Measurements from ENCODE around the gene FRMD3. TPM values are rescaled to one million over a fixed set of nuclear protein-coding genes. Genes with fewer than 3 reads are reported as not detected.

FRMD3 gene
- total RNA-seq, 1 donor from 2014 or later: 97.7 TPM

DNA sequence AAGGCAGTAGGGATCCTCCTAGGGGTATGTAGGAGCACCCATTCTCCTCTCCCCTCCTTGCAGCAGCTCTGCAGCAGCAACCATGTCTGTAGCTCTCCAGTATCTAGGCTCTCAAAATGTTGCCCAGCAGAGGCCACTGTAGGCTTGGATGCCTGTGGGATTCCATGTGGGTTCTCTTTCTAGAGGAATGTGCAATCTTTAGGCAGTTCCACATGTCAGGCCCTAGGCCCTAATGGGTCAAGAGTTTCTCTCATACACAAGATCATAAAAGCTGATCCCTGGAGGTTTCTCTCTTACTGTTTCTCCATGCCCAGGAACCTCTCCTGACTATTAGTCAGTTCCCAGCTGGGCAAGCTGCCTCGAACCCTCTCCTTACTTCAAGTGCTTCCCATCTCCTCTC lies 215.8 kb downstream of the FRMD3 start:
- DNase-seq: no peak
- intact Hi-C loops (cut with micrococcal nuclease): no loop called here
- ATAC-seq: no peak

DNA sequence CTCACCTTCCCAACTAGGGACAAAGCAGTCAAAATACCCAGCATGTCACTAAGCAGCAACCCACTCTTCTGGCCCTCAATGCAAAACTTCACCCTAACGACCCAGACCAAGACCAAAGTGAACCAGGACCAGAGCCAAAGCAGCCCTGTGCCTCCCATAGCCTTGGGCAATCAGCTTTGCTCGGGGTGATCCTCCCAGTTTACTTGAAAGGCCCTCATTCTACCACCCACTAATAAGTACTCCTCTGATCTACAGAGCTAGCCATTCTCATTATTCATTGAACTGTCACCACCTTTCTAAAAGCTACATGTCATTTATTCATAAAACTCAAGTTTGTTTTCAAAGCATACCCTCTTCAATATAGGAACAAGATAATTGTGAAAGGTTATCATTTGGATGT lies 221.0 kb downstream of the FRMD3 start:
- DNase-seq (no peak), ATAC-seq (no peak)
- intact Hi-C loops (cut with micrococcal nuclease): no loop called here

DNA sequence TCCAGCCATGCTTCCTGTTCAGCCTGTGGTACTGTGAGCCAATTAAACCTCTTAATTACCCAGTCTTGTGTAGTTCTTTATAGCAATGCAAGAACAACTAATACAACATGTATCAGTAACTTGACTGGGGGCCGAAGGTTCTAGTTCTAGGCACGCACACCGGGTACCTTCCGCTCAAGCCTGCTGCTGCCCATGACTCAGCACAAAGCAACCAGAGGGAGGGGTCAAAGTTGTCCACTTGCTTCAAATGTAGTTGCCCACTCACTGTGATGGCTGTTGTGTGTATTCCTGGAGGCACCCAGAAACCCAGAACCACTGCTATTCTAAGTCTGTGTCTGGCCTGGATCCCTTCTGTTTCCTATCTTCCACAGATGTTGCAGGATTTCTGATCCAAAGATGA lies 222.6 kb downstream of the FRMD3 start:
- no peak for ATAC-seq
- intact Hi-C loops (cut with micrococcal nuclease): no loop called here
- no peak for DNase-seq

DNA sequence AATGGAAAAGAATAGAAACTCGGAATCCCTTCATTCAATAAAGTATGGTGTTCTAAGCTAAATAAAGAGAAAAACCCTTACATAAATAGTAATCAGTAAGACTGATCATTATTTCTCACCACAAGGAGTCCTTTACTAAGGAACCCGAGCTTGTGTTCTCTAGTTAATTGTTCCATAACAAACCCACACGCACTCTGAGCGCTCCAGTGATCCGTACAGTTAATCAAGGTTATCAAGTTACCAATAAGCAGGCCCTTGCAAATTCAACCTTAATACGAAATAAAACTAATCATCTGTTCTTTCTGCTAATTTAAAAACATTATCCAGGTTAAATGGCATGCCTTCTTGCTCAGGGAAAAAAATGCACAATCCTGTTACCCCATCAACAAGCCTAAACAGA lies 224.4 kb downstream of the FRMD3 start:
- DNase-seq (no peak), ATAC-seq (no peak)
- intact Hi-C loops (cut with micrococcal nuclease): no loop called here

DNA sequence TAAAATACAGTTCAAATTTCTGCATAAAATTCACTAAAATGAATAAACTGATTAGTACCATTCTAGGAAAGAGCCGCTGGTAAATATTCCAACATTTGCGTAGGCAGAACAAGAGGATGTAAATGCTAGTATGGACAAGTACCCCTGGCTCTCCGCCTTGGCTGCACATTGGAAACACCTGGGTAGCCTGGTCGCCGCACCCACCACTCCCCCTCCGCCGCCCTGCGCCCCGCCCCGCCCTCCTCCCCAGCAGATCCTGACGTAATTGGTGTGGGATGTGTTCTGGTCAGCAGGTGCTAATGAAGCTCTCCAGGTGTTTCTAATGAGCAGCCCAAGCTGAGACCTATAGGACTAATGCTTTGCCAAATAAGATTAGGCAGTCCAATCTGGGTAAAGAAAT lies 225.7 kb downstream of the FRMD3 start:
- DNase-seq (no peak), ATAC-seq (no peak)
- intact Hi-C loops (cut with micrococcal nuclease): no loop called here

DNA sequence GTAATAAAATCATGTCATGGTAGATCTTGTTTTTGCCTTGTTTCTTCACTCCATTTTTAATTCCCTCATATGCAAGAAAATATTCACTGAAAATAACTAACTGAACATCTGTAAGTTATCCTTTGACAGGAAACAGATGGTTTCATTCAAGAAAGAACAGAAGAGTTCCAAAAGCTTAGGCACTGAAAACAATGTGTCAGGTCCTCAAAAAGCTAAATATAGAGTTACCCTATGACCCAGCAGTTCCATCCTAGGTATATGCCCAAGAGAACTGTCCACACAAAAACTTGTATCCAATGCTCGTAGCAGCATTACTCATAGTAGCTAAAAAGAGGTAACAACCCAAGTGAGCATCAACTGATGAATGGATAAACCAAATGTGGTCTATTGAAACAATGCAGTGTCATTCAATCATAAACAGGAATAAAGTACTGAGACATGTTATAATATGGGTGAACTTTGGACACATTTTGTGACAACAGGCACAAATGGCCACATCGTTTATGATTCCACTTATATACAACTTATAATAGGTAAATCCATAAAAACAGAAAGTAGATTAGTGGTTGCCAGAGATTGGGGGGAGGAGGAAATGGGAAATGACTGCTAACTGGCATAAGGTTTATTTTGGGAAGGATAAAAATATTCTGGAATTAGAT lies 231.0 kb downstream of the FRMD3 start:
- peak; percentile 13 for ATAC-seq
- no peak for DNase-seq
- intact Hi-C loops (cut with micrococcal nuclease): no loop called here

DNA sequence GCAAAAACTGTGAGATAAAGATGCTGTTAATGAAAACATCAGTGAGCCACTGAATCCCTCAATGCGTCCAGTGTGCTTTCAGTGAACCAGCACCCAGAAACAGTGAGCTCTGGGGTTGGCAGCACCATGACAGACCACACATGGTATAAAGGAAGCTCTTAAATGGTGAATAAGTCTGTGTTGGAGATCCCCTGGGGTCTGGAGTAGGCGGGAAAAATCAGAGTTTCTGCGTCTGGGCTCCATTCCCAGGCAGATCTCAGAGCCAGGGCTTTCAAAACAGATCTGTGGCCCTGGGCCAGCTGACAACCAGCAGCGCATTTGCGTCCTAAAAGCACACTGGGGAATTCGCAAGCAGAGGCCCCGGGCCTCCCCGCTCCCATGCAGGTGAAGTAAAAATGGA lies 233.5 kb downstream of the FRMD3 start:
- intact Hi-C loops (cut with micrococcal nuclease): no loop called here
- ATAC-seq (peak; percentile 95), DNase-seq (peak; percentile 91)

DNA sequence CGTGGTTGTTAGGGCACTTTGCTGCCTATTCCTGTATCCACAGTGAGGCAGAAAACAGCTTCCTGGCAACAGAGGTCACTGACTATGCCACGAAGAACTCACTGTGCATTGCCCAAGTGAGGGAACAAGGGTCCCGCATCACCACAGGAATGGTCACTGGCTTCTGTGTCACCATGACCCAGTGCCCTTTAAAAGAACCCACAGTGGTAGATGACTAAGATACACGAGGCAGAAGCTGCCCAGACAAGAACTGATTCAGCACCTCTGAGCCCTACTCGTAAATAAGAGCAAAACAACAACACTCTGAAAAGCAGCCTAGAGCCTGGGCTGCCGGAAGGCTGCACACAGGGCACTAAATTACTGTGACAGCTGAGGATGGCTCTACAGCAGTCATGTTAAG lies 238.6 kb downstream of the FRMD3 start:
- ATAC-seq (no peak), DNase-seq (no peak)
- intact Hi-C loops (cut with micrococcal nuclease): no loop called here

DNA sequence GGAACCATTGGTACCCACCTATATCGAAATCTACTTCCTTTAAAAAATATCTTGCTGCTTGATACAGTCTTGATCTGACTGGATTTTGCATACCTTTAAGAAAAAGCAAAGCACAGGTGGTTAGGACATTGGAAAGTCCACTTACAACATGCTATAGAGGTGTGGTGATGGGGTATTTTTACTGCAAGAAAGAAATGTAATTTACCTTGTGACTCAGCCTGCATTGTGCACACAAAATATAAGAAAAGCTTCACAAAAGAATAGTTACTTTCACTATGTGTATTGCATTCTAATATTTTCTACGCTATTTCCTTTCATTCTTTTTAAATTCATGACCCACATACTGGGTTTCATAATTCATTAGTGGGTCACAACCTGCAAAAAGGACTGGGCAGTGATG lies 239.1 kb downstream of the FRMD3 start:
- intact Hi-C loops (cut with micrococcal nuclease): no loop called here
- DNase-seq (no peak), ATAC-seq (no peak)

DNA sequence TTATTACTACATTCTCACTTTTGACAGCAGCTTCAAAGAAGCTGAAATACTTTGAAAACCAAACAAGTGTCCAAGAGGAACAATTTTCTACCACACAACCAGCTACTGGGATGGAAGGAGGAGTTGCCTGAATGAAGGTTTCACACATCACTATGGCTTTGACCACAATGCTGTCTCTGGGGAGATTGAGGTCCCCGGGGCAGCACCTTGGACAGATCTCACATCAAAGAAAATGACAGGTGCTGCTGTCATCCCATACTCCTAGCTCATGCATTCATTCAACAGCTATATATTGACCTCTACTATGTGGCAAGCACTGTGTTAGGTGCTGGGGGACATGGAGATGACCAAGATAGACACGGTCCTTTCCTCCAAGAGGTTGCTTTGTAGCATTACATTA lies 242.1 kb downstream of the FRMD3 start:
- DNase-seq (no peak), ATAC-seq (no peak)
- intact Hi-C loops (cut with micrococcal nuclease): no loop called here

DNA sequence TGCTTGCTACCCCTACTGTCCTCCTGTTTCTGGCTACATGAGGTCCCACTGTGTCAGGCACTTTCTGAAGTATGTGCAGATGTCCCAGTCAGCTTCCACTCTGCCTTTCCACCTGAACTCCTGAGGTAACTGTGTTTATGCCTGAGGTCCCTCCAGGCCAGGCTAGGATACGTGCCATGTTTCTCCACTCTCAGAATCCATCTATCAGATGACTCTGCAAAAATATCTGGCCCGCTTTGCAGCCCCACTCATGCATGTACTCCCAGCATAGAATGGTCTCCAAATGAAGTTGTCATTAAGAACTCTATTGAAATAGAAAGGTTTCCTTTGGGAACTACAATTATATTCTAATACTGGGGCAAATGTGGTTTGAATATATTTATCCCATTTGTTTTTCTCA lies 243.4 kb downstream of the FRMD3 start:
- no peak for DNase-seq
- intact Hi-C loops (cut with micrococcal nuclease): no loop called here
- no peak for ATAC-seq

DNA sequence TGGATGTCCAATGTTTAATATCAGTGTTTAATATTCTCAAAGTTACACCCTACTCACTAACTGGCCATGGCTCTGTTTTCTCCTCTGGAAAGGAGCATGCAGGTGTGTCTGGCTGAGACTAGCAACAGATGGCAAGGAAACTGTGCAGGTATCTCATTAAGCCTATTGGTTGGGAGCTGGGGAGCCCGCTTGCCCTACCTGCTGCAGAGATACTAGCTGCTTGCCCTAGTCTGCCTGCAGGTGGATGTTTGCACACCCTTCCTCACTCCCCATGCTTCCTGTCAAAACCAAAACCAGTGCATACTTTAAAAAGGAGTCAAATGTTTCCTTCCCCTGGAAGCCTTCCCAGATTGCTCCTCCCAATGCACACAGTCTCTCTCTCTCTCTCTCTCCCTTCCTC lies 247.0 kb downstream of the FRMD3 start:
- ATAC-seq (no peak), DNase-seq (no peak)
- intact Hi-C loops (cut with micrococcal nuclease): no loop called here

DNA sequence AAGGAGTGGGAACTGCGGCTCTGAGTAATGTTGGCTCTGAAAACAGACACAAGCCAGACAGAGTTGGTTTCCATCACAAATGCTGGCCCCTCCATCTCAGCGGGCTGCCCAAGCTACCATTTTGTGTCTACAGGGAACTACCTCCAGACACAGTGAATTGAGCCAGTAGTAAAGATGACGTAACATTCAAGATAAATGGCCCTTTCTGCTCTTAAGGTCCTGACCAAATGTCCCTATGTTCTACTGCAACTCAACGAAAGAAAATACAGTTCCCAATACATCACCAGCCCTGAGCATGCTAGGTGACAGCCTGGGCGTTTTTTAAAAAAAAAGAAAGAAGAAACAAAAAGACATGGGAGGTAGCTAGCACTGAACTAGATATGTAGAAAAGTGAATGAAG lies 247.5 kb downstream of the FRMD3 start:
- ATAC-seq (no peak), DNase-seq (no peak)
- intact Hi-C loops (cut with micrococcal nuclease): no loop called here

DNA sequence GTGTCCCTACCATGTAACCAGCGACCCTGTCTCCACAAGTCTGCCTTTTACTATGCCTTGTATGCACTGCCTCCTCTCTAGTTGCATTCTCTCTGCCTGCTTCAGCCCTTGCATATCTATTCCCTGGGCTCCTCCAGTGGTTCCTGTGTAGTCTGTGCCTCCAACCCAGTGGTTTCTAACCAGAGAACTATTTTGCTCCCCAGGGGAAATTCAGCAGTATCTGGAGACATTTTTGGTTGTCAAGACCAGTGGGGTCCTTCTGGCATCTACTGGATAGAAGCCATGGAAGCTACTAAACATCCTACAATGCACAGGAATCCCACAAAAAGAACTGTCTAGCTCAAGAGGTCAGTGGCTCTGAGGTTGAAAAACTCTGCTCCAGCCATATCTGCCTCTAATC lies 251.2 kb downstream of the FRMD3 start:
- DNase-seq: no peak
- ATAC-seq: no peak
- intact Hi-C loops (cut with micrococcal nuclease): no loop called here

DNA sequence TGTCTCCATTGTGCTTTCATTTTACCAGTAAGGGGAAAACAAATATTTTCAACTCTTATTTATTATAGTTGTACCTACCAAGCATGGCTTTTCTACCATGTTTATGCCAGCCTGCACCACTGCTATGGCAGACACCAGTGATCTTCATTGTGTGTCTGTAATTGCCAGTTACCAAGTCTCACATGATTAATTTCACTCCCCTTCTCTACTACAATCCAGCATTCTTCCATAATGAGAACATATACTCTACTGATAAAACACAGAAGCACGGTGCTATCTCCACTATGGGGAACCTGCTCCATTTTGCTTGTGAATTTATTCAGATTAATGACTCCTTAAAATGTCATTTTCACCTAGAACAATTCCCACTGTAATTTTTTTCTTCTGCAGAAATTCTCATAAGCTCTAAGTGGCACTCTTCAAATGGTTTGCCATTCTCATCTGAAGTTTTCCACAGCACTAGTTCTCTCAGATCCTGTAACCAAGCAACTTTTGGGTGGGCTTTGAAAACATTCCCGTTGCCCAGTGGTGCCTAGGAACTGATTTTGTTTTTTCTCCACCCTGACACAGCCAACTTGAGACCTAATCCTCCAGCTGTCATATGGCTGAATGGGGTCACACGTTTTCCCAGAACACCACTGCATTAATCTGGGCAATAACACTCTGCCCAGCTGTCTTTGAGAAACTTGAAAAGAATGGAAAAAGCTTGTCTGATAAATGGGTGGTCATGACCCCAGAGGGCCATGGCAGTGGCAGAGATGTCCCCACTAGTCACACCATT lies 252.6 kb downstream of the FRMD3 start:
- intact Hi-C loops (cut with micrococcal nuclease): no loop called here
- DNase-seq (no peak), ATAC-seq (no peak)

DNA sequence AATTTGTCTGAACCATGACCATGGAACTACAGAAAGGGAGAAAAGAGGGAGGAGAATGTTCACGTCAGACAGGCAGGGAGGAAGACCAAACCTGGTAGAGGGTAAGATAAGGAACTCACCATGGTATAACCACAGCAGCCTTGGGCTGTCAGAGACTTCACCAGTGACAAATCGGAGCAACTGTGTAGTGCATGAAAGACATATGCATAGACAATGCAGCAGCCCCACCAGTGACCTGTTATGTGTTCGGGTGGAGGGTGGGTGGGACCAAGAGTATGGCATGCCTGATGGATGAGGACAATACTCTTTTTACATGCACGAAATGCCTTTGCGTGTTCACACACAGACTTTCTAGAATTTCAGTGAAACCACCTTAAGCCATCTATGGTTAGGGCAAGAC lies 253.5 kb downstream of the FRMD3 start:
- intact Hi-C loops (cut with micrococcal nuclease): no loop called here

DNA sequence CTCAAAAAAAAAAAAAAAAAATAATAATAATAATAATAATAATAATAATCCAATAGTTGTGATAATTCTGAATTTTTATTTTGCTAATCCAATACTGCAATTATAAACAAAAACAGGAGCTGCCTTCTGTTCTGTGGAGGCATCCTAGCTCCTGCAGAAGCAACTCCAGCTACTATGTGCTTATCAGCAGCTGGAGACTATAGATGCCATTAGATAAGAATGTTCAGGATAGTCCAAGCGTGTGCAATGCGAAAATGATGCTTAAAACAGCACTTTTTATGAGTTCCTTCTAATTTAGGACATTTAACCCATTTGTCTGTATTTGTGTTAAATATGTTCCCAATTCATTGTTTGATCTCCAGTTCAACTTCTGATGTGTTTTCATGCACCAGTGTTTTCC lies 254.7 kb downstream of the FRMD3 start:
- ATAC-seq: no peak
- DNase-seq: no peak
- intact Hi-C loops (cut with micrococcal nuclease): no loop called here

More for the DNA sequence above, 253.5 kb downstream of the FRMD3 start:
- DNase-seq (no peak), ATAC-seq (no peak)

DNA sequence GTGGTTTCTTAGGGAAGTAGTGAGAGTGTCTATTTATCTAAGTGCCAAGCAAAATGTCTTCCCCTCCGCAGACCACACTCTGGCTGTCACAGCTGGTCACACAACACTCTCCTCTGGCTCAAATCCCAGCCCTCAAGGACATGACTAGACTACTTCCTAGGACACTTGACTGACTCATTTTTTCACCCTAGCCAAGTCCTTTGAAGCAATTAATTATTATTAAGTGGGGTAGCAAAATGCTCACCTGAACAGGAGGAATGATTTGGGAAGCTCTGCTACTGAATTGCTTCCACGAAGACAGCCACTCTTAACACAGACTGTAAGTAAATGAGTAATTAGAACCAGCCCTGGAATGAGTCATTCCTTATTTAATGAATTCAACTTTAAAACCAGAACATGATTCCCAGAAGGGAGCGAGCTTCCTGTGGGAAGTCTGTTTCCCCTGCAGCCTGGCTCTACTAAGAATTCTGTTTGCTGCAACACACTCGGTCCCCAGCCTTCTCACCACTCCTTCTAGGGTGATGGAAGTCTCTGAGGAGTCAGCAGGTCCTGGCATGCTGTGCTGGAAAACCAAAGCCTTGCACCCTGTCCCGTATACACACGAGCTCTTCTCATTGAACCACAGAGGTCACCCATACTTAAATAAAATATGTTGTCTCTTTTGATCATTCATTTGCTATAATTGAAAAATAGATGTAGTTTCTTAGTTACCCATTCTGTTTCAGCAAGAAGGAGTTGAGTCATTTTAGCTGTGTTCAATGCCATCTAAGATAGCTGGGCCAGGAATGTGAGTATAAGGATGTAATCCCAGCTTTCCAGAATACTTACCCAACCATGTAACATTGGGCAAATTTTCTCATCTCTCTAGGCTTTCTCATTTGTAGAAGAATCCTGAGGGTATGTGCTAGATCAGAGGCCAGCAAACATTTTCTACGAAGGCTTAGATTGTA lies 256.6 kb downstream of the FRMD3 start:
- intact Hi-C loops (cut with micrococcal nuclease): no loop called here
- no peak for DNase-seq

DNA sequence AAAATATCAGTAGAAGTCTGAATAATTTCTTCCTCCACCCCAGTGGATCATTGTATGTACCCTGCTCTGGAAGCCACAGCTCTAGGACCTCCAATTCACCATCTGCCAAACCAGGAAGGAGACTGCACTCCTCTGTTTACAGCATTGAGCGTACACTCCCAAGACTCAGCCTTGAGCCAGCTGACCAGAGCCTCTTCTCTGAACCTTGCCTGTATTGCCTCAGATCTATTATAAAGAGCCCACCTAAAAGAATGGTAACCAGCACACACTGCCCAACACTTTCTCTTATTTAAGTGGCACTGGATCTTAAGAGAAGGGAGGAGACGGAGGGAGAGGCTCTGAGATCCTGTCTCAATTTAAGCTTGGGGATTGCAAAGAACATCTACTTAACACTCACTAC lies 257.4 kb downstream of the FRMD3 start:
- intact Hi-C loops (cut with micrococcal nuclease): no loop called here
- DNase-seq (no peak), ATAC-seq (peak; percentile 44)

More for the DNA sequence above, 256.6 kb downstream of the FRMD3 start:
- peak; percentile 88 for ATAC-seq

DNA sequence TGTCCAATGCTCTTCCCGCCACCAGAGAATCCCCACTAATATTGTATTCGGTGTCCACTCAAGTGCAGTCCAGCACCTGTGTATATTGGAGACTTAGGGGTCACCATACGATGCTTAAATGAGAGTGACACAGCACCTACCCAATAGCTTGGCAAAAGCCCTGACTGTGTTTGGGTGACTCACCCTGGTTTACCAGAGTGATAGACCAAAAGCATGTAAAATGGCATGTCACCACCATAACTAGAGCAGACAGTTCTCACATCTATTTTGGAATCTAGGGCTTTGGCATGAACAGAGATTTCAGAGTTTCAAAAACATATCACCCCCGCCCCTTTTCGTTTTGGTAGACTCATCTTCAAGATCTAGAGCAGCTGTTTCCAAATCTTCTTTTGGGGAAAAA lies 257.9 kb downstream of the FRMD3 start:
- DNase-seq (no peak), ATAC-seq (no peak)
- intact Hi-C loops (cut with micrococcal nuclease): no loop called here
